Hepatocyte (in vitro differentiated cells): Measurements from ENCODE around the gene RPS18. TPM values are rescaled to one million over a fixed set of nuclear protein-coding genes. Genes with fewer than 3 reads are reported as not detected.

ENCODE experiments used
- DNase-seq: peaks from one replicate; pipeline ENCODE4 v3.0.0-alpha.2; 2016; ENCODE audit warnings: low spot score
- H2AFZ ChIP-seq: fragments of 200-600 bp; sonication (generic); 2 replicates; pipeline ENCODE4 v1.6.0; 2016; ENCODE audit warnings: antibody characterized with exemption, mild to moderate bottlenecking
- H3K27ac ChIP-seq: fragments of 200-600 bp; sonication (generic); 2 replicates; pipeline ENCODE4 v1.5.1; 2016; ENCODE audit warnings: mild to moderate bottlenecking
- H3K27me3 ChIP-seq: fragments of 200-600 bp; sonication (generic); 2 replicates; pipeline ENCODE4 v1.6.1; 2016
- H3K36me3 ChIP-seq: fragments of 200-600 bp; sonication (generic); replicated peaks from 2 replicates; pipeline ENCODE4 v1.5.1; 2016; ENCODE audit warnings: low read depth; ENCODE audit not compliant: insufficient read depth
- H3K4me1 ChIP-seq: fragments of 200-600 bp; sonication (generic); 2 replicates; pipeline ENCODE4 v1.5.1; 2016; ENCODE audit warnings: mild to moderate bottlenecking, moderate library complexity; ENCODE audit not compliant: insufficient read depth
- H3K4me2 ChIP-seq: fragments of 200-600 bp; sonication (generic); 2 replicates; pipeline ENCODE4 v1.6.0; 2016
- H3K4me3 ChIP-seq: fragments of 200-600 bp; sonication (generic); 2 replicates; pipeline ENCODE4 v1.5.1; 2016; ENCODE audit warnings: mild to moderate bottlenecking
- H3K79me2 ChIP-seq: fragments of 200-600 bp; sonication (generic); 2 replicates; pipeline ENCODE4 v1.6.0; 2017; ENCODE audit warnings: mild to moderate bottlenecking
- H3K9me2 ChIP-seq: fragments of 200-600 bp; sonication (generic); replicated peaks from 2 replicates; pipeline ENCODE4 v1.6.0; 2017; ENCODE audit warnings: mild to moderate bottlenecking; ENCODE audit not compliant: insufficient read depth
- H3K9me3 ChIP-seq: fragments of 200-600 bp; sonication (generic); 2 replicates; pipeline ENCODE4 v1.5.1; 2016; ENCODE audit warnings: low read depth, mild to moderate bottlenecking
- H4K20me1 ChIP-seq: fragments of 200-600 bp; sonication (generic); 2 replicates; pipeline ENCODE4 v1.6.0; 2016; ENCODE audit warnings: mild to moderate bottlenecking; ENCODE audit not compliant: insufficient read depth, poor library complexity, severe bottlenecking
- CTCF ChIP-seq: fragments of 200-600 bp; sonication (generic); IDR thresholded peaks from 2 replicates; pipeline ENCODE4 v1.5.1; 2016; ENCODE audit warnings: antibody characterized with exemption, mild to moderate bottlenecking; ENCODE audit not compliant: poor library complexity
- EZH2 ChIP-seq: fragments of 200-600 bp; sonication (generic); IDR thresholded peaks from 2 replicates; pipeline ENCODE4 v1.6.1; 2016; ENCODE audit warnings: antibody characterized with exemption, mild to moderate bottlenecking, borderline replicate concordance
- EZH2phosphoT487 ChIP-seq: fragments of 200-600 bp; sonication (generic); IDR thresholded peaks from one replicate; pipeline ENCODE4 v1.6.1; 2018; ENCODE audit warnings: antibody characterized with exemption, mild to moderate bottlenecking, low read depth, moderate library complexity; ENCODE audit not compliant: unreplicated experiment, severe bottlenecking
- WGBS: methylation state at CpG from one replicate; pipeline ENCODE4 v1.1.6; 2016; ENCODE audit warnings: low lambda C conversion rate; ENCODE audit errors: missing lambda C conversion rate; 5-methylcytosine and 5-hydroxymethylcytosine counted together
- polyA plus RNA-seq: library from polyadenylated mRNA; unstranded; fragments of >200 nt; fragmentation: Nextera tagmentation; extraction: Ambion mirVana; gene quantifications from 2 replicates; pipeline ENCODE4 v1.2.1, GENCODE V29; 2016
- total RNA-seq: library from RNA; depleted of rRNA; stranded (reverse); fragments of >200 nt; gene quantifications from 2 replicates; pipeline ENCODE4 v1.2.3, GENCODE V29; 2014

The RPS18 gene
- total and polyA plus RNA-seq, 2 experiments from 2014 or later: 1,517 to 3,293 TPM

- TF ChIP-seq EZH2 (no peak), CTCF (no peak), EZH2phosphoT487 (no peak)
- H3K4me3 ChIP-seq: no peak overlapping the region
- H3K36me3 ChIP-seq: no peaks in the 10 kb centered on the region
- H3K4me2 ChIP-seq: no peak overlapping the region
- H2AFZ ChIP-seq: no peak overlapping the region
- H3K27me3 ChIP-seq: no peaks in the 10 kb centered on the region
- H3K4me1 ChIP-seq: peaks cover 15% of the 10 kb centered on the region
- H3K9me3 ChIP-seq: no peaks in the 10 kb centered on the region
- no peaks in the 10 kb centered on the region for H3K9me2 ChIP-seq
- H3K79me2 ChIP-seq: peaks cover 57% of the 10 kb centered on the region
- WGBS: 93% methylated on average over 3 of the region's 3 CpGs
- peaks cover 15% of the 10 kb centered on the region for H4K20me1 ChIP-seq
- H3K27ac ChIP-seq: no peak overlapping the region
- DNase-seq: no peak
These were observed 30.0 kb downstream of the RPS18 start for GRCh38 chr6:33301877-33302276.

GRCh38 chr6:33304216-33304615 lies 32.3 kb downstream of the RPS18 start:
- Histone ChIP-seq H3K4me2 (no peak overlapping the region), H3K27ac (no peak overlapping the region), H3K79me2 (peaks cover 69% of the 10 kb centered on the region), H3K36me3 (no peaks in the 10 kb centered on the region), H3K4me3 (no peak overlapping the region), H2AFZ (no peak overlapping the region), H3K27me3 (no peaks in the 10 kb centered on the region), H3K4me1 (peaks cover 11% of the 10 kb centered on the region), H4K20me1 (peaks cover 15% of the 10 kb centered on the region), H3K9me3 (no peaks in the 10 kb centered on the region), H3K9me2 (no peaks in the 10 kb centered on the region)
- no peak for DNase-seq
- WGBS: 93% methylated on average over 13 of the region's 16 CpGs
- TF ChIP-seq EZH2 (no peak), CTCF (no peak), EZH2phosphoT487 (no peak)

GRCh38 chr6:33305052-33305451 lies 33.2 kb downstream of the RPS18 start:
- Histone ChIP-seq H2AFZ (no peak overlapping the region), H3K27me3 (no peaks in the 10 kb centered on the region), H3K4me2 (no peak overlapping the region), H3K27ac (no peak overlapping the region), H3K9me2 (no peaks in the 10 kb centered on the region), H3K9me3 (no peaks in the 10 kb centered on the region), H3K4me3 (no peak overlapping the region), H3K79me2 (peaks cover 77% of the 10 kb centered on the region), H3K36me3 (no peaks in the 10 kb centered on the region), H3K4me1 (peaks cover 11% of the 10 kb centered on the region), H4K20me1 (peaks cover 13% of the 10 kb centered on the region)
- 94% methylated on average over 8 of the region's 8 CpGs for WGBS
- TF ChIP-seq EZH2phosphoT487: no peak
- TF ChIP-seq EZH2: no peak
- TF ChIP-seq CTCF: no peak
- DNase-seq: no peak

- H3K27ac ChIP-seq: no peak overlapping the region
- H3K4me1 ChIP-seq: no peaks in the 10 kb centered on the region
- DNase-seq: no peak
- no peaks in the 10 kb centered on the region for H3K36me3 ChIP-seq
- H3K27me3 ChIP-seq: no peaks in the 10 kb centered on the region
- H2AFZ ChIP-seq: no peak overlapping the region
- no peak overlapping the region for H3K4me2 ChIP-seq
- H3K9me2 ChIP-seq: no peaks in the 10 kb centered on the region
- H4K20me1 ChIP-seq: peaks cover 10% of the 10 kb centered on the region
- no peak overlapping the region for H3K4me3 ChIP-seq
- no peaks in the 10 kb centered on the region for H3K9me3 ChIP-seq
- WGBS: 84% methylated on average over 4 of the region's 4 CpGs
- TF ChIP-seq EZH2phosphoT487: no peak
- TF ChIP-seq CTCF: no peak
- TF ChIP-seq EZH2: no peak
- H3K79me2 ChIP-seq: peaks cover 77% of the 10 kb centered on the region
These were observed 34.5 kb downstream of the RPS18 start for GRCh38 chr6:33306356-33306755.
